ENCODE results near the gene GTF3C5.
"Not testable (repeated sequence)": the region's sequence is repeated elsewhere in the genome, so short reads cannot be mapped to it uniquely, and the experiment has no call there.

GRCh38 chr9:133040892-133041479, 10.2 kb downstream of the GTF3C5 start:
- not testable (repeated sequence) for TF ChIP-seq EZH2 (IDR thresholded peaks at IDR 0.05; ENCODE audit: borderline replicate concordance); EZH2phosphoT487 (IDR thresholded peaks at IDR 0.05; ENCODE audit: low read depth, severe bottlenecking, unreplicated experiment)
- TF ChIP-seq CTCF (IDR thresholded peaks at IDR 0.05; ENCODE audit: poor library complexity) = peak; percentile 55

All from hepatocyte (in vitro differentiated cells).